ENCODE measurements around the gene FRMD5.

The FRMD5 gene

DNA sequence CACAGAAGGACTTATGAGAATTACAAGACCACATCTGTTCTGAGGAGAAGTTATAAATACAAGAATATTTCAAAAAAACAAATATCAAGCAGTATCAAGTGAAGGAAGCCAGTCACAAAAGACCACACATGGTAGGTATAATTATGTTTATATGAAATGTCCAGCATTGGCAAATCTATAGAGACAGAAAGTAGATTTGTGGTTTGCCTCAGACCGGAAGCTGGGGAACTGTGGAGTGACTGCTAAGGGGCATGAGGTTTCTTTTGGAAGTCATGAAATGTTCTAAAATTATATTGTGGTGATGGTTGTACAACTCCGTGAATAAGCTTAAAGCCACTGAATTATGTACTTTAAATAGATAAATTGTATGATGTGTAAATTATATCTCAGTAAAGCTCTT is 136.9 kb downstream of the FRMD5 start:
- no peaks in the 10 kb centered on the region for H3K79me2 ChIP-seq (ENCODE audit: insufficient read depth, low read depth)
- H3K36me3 ChIP-seq (ENCODE audit: insufficient read depth): no peaks in the 10 kb centered on the region
- no peak overlapping the region for H3K27ac ChIP-seq
- H3K4me3 ChIP-seq (IDR thresholded peaks at IDR 0.05; ENCODE audit: insufficient read depth, low read depth, low read length): no peak overlapping the region
- TF ChIP-seq, protein P1, sequence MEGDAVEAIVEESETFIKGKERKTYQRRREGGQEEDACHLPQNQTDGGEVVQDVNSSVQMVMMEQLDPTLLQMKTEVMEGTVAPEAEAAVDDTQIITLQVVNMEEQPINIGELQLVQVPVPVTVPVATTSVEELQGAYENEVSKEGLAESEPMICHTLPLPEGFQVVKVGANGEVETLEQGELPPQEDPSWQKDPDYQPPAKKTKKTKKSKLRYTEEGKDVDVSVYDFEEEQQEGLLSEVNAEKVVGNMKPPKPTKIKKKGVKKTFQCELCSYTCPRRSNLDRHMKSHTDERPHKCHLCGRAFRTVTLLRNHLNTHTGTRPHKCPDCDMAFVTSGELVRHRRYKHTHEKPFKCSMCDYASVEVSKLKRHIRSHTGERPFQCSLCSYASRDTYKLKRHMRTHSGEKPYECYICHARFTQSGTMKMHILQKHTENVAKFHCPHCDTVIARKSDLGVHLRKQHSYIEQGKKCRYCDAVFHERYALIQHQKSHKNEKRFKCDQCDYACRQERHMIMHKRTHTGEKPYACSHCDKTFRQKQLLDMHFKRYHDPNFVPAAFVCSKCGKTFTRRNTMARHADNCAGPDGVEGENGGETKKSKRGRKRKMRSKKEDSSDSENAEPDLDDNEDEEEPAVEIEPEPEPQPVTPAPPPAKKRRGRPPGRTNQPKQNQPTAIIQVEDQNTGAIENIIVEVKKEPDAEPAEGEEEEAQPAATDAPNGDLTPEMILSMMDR (conservative IDR thresholded peaks at IDR 0.05; ENCODE audit: low read depth, low read length): no peak
- H4K20me1 ChIP-seq (ENCODE audit: insufficient read depth): no peaks in the 10 kb centered on the region
- no peaks in the 10 kb centered on the region for H3K27me3 ChIP-seq (ENCODE audit: insufficient read depth, low read depth)
- H3K4me1 ChIP-seq (ENCODE audit: low read depth, poor library complexity, severe bottlenecking): peaks cover 9% of the 10 kb centered on the region
- H3K4me2 ChIP-seq: peak overlapping the region; percentile 11; the same call in 1 of the 2 replicates
- H2AFZ ChIP-seq (ENCODE audit: low read depth): no peak overlapping the region
- H3K9ac ChIP-seq: no peak overlapping the region

DNA sequence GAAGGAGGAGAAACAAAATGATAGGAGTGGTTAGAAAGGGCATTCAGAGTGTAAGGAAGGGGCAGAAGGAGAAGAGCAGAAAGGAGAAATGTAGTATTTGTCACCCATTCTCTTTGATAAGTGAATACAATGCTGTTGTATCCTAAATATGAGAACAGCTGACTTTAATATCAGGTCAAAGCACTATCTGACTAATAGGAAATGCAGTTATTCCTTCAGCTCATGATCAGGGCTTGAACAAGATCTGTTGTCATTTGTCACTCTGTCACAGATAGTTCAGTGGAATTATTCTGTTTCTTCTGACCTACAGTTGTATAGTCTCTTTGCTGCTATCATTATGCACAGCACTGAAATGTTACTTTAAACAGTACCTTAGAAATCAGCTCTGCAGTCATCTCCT is 149.4 kb downstream of the FRMD5 start:
- Histone ChIP-seq H3K36me3 (ENCODE audit: insufficient read depth) (no peaks in the 10 kb centered on the region), H3K79me2 (ENCODE audit: insufficient read depth, low read depth) (no peaks in the 10 kb centered on the region), H3K4me2 (no peak overlapping the region), H3K27ac (no peak overlapping the region), H3K9ac (no peak overlapping the region), H3K4me3 (IDR thresholded peaks at IDR 0.05; ENCODE audit: insufficient read depth, low read depth, low read length) (no peak overlapping the region), H4K20me1 (ENCODE audit: insufficient read depth) (no peaks in the 10 kb centered on the region), H2AFZ (ENCODE audit: low read depth) (no peak overlapping the region), H3K4me1 (ENCODE audit: low read depth, poor library complexity, severe bottlenecking) (no peaks in the 10 kb centered on the region), H3K27me3 (ENCODE audit: insufficient read depth, low read depth) (no peaks in the 10 kb centered on the region)
- TF ChIP-seq, protein P1 (conservative IDR thresholded peaks at IDR 0.05; ENCODE audit: low read depth, low read length): no peak

DNA sequence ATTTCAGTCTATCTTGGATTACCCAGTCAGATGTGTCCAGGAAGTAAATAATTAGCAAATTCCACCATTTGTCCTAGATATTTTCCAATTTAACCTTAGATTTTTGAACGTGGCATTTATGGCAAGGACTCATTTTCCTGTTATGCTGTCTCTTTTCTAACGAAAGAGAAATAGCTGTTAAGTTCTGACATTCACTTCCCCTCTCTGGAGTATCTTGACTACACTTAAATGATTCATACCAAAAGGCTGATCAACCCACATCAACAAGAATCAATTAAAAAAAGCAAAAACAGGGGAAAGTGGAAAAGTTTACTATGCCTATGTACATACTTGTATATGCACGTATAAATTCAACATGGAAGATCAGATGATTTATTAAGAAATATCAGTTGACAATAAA is 149.9 kb downstream of the FRMD5 start:
- no peaks in the 10 kb centered on the region for H3K79me2 ChIP-seq (ENCODE audit: insufficient read depth, low read depth)
- TF ChIP-seq, protein P1 (conservative IDR thresholded peaks at IDR 0.05; ENCODE audit: low read depth, low read length): no peak
- H3K36me3 ChIP-seq (ENCODE audit: insufficient read depth): no peaks in the 10 kb centered on the region
- no peak overlapping the region for H3K4me2 ChIP-seq
- no peaks in the 10 kb centered on the region for H4K20me1 ChIP-seq (ENCODE audit: insufficient read depth)
- no peak overlapping the region for H3K4me3 ChIP-seq (IDR thresholded peaks at IDR 0.05; ENCODE audit: insufficient read depth, low read depth, low read length)
- H3K9ac ChIP-seq: no peak overlapping the region
- H3K27me3 ChIP-seq (ENCODE audit: insufficient read depth, low read depth): no peaks in the 10 kb centered on the region
- H3K4me1 ChIP-seq (ENCODE audit: low read depth, poor library complexity, severe bottlenecking): no peaks in the 10 kb centered on the region
- H2AFZ ChIP-seq (ENCODE audit: low read depth): no peak overlapping the region
- no peak overlapping the region for H3K27ac ChIP-seq

DNA sequence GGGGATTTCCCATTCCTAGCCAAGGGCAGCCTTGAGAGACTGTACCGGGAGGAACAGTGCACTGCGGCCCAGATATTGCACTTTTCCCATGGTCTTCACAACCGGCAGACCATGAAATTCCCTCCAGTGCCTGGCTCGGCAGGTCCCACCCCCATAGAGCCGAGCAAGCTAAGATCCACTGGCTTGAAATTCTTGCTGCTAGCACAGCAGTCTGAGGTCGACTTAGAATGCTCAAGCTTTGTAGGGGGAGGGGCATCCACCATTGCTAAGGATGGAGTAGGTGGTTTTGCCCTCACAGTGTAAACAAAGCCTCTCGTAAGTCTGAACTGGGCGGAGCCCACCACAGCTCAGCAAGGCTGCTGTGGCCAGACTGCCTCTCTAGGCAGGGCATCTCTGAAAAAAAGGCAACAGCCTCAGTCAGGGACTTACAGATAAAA is 156.3 kb downstream of the FRMD5 start:
- no peak overlapping the region for H3K4me2 ChIP-seq
- H3K79me2 ChIP-seq (ENCODE audit: insufficient read depth, low read depth): no peaks in the 10 kb centered on the region
- no peaks in the 10 kb centered on the region for H3K4me1 ChIP-seq (ENCODE audit: low read depth, poor library complexity, severe bottlenecking)
- H4K20me1 ChIP-seq (ENCODE audit: insufficient read depth): no peaks in the 10 kb centered on the region
- H3K36me3 ChIP-seq (ENCODE audit: insufficient read depth): no peaks in the 10 kb centered on the region
- no peak overlapping the region for H3K4me3 ChIP-seq (IDR thresholded peaks at IDR 0.05; ENCODE audit: insufficient read depth, low read depth, low read length)
- no peak overlapping the region for H3K27ac ChIP-seq
- H2AFZ ChIP-seq (ENCODE audit: low read depth): no peak overlapping the region
- TF ChIP-seq, protein P1 (conservative IDR thresholded peaks at IDR 0.05; ENCODE audit: low read depth, low read length): no peak
- no peak overlapping the region for H3K9ac ChIP-seq
- no peaks in the 10 kb centered on the region for H3K27me3 ChIP-seq (ENCODE audit: insufficient read depth, low read depth)
